Measurements from ENCODE around the gene BIN2.

GRCh38 chr12:51321882-51322281 lies 2.1 kb downstream of the BIN2 start:
- no peak for TF ChIP-seq CEBPB (IDR thresholded peaks at IDR 0.05; ENCODE audit: borderline replicate concordance in 1 of 2, low read depth in 2 of 2, low read length in 2 of 2)
- TF ChIP-seq, protein P1, sequence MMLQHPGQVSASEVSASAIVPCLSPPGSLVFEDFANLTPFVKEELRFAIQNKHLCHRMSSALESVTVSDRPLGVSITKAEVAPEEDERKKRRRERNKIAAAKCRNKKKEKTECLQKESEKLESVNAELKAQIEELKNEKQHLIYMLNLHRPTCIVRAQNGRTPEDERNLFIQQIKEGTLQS (IDR thresholded peaks at IDR 0.05; ENCODE audit: borderline replicate concordance, extremely low read depth, low read depth, low read length): no peak
- TF ChIP-seq FOXM1 (IDR thresholded peaks at IDR 0.05; ENCODE audit: low read depth, low read length): no peak
- TF ChIP-seq NFYB (IDR thresholded peaks at IDR 0.05; ENCODE audit: insufficient read depth, low read depth, low read length): no peak
- no peak for TF ChIP-seq CTCF (IDR thresholded peaks at IDR 0.05 in 2 of 3, conservative IDR thresholded peaks at IDR 0.05 in 1 of 3; ENCODE audit: control insufficient read depth in 2 of 3, extremely low read depth in 1 of 3, insufficient read depth in 1 of 3, low read depth in 3 of 3, low read length in 3 of 3)
- TF ChIP-seq EZH2 (IDR thresholded peaks at IDR 0.05; ENCODE audit: borderline replicate concordance, control insufficient read depth, low read depth, low read length): no peak
- TF ChIP-seq, protein P2, sequence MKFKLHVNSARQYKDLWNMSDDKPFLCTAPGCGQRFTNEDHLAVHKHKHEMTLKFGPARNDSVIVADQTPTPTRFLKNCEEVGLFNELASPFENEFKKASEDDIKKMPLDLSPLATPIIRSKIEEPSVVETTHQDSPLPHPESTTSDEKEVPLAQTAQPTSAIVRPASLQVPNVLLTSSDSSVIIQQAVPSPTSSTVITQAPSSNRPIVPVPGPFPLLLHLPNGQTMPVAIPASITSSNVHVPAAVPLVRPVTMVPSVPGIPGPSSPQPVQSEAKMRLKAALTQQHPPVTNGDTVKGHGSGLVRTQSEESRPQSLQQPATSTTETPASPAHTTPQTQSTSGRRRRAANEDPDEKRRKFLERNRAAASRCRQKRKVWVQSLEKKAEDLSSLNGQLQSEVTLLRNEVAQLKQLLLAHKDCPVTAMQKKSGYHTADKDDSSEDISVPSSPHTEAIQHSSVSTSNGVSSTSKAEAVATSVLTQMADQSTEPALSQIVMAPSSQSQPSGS (IDR thresholded peaks at IDR 0.05; ENCODE audit: low read length): no peak
- no peak for TF ChIP-seq TCF7 (IDR thresholded peaks at IDR 0.05; ENCODE audit: borderline replicate concordance)
- TF ChIP-seq EP300 (IDR thresholded peaks at IDR 0.05; ENCODE audit: borderline replicate concordance in 1 of 2, control insufficient read depth in 1 of 2, low read depth in 2 of 2, low read length in 2 of 2): no peak
- TF ChIP-seq SIN3A (IDR thresholded peaks at IDR 0.05; ENCODE audit: low read depth, low read length): no peak
